Measurements from ENCODE around the gene ENC1. TPM values are rescaled to one million over a fixed set of nuclear protein-coding genes. Genes with fewer than 3 reads are reported as not detected.
A peak's percentile ranks its signal among the peaks of the same experiment; 100 is the strongest.

Gene ENC1, protein sequence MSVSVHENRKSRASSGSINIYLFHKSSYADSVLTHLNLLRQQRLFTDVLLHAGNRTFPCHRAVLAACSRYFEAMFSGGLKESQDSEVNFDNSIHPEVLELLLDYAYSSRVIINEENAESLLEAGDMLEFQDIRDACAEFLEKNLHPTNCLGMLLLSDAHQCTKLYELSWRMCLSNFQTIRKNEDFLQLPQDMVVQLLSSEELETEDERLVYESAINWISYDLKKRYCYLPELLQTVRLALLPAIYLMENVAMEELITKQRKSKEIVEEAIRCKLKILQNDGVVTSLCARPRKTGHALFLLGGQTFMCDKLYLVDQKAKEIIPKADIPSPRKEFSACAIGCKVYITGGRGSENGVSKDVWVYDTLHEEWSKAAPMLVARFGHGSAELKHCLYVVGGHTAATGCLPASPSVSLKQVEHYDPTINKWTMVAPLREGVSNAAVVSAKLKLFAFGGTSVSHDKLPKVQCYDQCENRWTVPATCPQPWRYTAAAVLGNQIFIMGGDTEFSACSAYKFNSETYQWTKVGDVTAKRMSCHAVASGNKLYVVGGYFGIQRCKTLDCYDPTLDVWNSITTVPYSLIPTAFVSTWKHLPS
- total RNA-seq, result 3.8 TPM
- long read RNA-seq, result 0 reads

DNA sequence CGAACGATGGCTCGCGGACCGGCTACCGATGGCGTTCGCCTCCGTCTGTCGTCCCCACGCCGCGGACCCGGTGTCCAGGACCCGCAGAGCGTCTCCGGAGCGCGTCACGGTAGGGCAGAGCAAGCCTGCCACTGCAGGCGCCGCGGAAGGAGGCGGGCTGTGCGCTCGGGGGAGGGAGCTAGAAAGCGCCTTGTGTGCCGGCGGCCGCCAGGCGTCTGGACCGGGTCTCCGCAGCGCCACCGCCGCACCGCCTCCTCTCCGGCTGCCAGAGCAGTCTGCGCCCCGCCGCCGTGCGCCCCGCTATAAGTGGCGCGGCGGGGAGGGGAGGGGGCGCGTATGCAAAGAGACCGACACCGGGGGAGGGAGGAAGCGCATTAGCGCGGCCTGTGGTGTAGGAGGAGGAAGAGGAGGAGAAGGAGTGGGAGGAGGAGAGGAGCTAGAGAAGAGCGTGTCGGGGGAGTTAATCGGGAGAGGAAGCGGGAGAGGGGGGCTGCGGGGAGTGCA is at the start of gene ENC1:
Gene ENC1 (minus strand): TSS at position 279 of the 504 bp plus-strand sequence. CDS start 4,243 bp downstream, outside the sequence.
- H3K27me3 ChIP-seq (ENCODE audit: low read depth), result no peaks in the 10 kb centered on the region
- no peaks in the 10 kb centered on the region for H3K9me3 ChIP-seq (replicated peaks)
- DNase-seq, result peak; percentile 89
- intact Hi-C loops (cut with micrococcal nuclease), result loop anchor here (5.0 to 10.0 kb wide), 2 partner anchors 603 to 846 kb away; no protein-coding TSS in a partner anchor
- TF ChIP-seq, protein P1, sequence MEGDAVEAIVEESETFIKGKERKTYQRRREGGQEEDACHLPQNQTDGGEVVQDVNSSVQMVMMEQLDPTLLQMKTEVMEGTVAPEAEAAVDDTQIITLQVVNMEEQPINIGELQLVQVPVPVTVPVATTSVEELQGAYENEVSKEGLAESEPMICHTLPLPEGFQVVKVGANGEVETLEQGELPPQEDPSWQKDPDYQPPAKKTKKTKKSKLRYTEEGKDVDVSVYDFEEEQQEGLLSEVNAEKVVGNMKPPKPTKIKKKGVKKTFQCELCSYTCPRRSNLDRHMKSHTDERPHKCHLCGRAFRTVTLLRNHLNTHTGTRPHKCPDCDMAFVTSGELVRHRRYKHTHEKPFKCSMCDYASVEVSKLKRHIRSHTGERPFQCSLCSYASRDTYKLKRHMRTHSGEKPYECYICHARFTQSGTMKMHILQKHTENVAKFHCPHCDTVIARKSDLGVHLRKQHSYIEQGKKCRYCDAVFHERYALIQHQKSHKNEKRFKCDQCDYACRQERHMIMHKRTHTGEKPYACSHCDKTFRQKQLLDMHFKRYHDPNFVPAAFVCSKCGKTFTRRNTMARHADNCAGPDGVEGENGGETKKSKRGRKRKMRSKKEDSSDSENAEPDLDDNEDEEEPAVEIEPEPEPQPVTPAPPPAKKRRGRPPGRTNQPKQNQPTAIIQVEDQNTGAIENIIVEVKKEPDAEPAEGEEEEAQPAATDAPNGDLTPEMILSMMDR (IDR thresholded peaks at IDR 0.05; ENCODE audit: borderline replicate concordance), result peak; percentile 76
- no peaks in the 10 kb centered on the region for H3K36me3 ChIP-seq
- H3K4me3 ChIP-seq, result peak within 1 kb of the TSS; percentile 89
- peak within 1 kb of the TSS; percentile 94 for H3K27ac ChIP-seq (replicated peaks)
- H3K4me1 ChIP-seq, result peaks cover 83% of the 10 kb centered on the region

DNA sequence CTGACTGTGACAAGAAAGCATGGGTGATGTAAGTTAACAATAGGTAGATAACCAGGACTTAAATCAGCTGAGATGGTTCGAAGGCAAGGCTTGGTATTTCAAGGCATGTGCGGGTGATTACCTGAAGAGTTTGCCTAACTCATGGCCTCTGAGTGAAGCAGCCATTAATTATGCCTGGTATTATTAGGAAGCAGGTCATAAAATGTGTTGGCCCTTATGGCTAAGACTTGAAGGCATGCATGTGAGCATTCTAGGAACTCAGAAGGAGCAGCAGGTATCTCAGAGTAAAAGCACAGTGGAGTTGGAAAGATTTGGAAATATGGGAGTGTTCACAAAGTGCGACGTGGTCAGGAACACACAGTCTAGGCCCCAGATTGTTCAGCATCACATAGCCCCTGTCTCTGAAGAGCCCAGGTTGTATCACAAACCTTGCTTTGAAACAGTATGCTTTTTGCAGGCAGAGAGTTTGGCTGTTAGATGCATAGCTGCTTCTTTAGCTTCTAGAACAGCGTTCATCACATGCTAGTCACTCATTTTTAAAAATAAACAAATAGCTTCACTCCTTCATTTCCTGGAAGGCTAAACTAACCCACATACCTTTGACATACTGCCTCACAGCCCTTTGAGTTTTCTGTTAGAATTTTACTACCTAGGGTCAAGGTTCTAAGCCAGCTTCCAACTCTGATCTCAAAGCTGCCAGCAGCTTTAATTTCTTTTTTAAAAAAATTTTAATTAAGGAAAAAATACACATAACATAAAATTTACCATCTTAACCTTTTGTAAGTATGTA is 46.6 kb upstream of the ENC1 start:
- TF ChIP-seq, protein P1 (IDR thresholded peaks at IDR 0.05; ENCODE audit: borderline replicate concordance), result no peak
- Histone ChIP-seq H3K27ac (replicated peaks) (peak overlapping the region; percentile 12), H3K4me3 (peak overlapping the region; percentile 89), H3K9me3 (replicated peaks) (no peaks in the 10 kb centered on the region), H3K27me3 (ENCODE audit: low read depth) (no peaks in the 10 kb centered on the region), H3K36me3 (peaks cover 31% of the 10 kb centered on the region), H3K4me1 (peaks cover 33% of the 10 kb centered on the region)
- intact Hi-C loops (cut with micrococcal nuclease), result no loop called here
- DNase-seq, result no peak

DNA sequence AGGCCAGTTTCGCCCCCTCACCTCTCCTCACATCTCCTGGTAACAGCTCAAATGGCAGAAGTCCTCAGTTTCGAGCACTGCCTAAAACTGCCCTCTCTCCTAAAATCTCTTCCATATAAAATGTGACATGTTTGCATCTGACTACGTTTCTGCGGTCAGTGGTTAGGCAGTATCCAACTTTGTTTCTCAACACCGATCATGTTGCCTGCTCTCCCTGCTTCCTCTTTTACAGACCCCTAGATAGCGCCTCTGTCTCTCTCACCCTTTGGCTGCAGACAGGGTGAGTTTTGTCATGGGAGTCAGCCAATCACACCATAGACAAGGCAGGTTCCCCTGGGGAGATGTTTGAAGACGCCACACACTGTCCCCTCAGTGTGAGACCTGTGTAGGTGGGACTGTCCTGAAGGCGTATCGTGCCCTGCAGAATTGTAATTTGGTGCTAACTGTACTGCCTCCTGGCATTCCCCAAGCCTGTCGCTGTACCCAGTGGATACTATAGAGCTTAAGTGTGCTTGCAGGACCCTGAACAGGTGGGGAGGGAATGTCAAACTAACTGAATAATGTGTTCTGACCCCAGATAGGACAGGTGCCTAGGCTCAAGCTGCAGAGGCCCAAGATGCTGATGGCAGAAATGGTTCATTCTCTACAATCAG is 45.6 kb upstream of the ENC1 start:
- H3K36me3 ChIP-seq, result peaks cover 20% of the 10 kb centered on the region
- H3K27me3 ChIP-seq (ENCODE audit: low read depth), result no peaks in the 10 kb centered on the region
- H3K9me3 ChIP-seq (replicated peaks), result no peaks in the 10 kb centered on the region
- no peak for DNase-seq
- peak overlapping the region; percentile 91 for H3K27ac ChIP-seq (replicated peaks)
- peak overlapping the region; percentile 89 for H3K4me3 ChIP-seq
- intact Hi-C loops (cut with micrococcal nuclease), result no loop called here
- TF ChIP-seq, protein P1 (IDR thresholded peaks at IDR 0.05; ENCODE audit: borderline replicate concordance), result no peak
- H3K4me1 ChIP-seq, result peaks cover 33% of the 10 kb centered on the region

DNA sequence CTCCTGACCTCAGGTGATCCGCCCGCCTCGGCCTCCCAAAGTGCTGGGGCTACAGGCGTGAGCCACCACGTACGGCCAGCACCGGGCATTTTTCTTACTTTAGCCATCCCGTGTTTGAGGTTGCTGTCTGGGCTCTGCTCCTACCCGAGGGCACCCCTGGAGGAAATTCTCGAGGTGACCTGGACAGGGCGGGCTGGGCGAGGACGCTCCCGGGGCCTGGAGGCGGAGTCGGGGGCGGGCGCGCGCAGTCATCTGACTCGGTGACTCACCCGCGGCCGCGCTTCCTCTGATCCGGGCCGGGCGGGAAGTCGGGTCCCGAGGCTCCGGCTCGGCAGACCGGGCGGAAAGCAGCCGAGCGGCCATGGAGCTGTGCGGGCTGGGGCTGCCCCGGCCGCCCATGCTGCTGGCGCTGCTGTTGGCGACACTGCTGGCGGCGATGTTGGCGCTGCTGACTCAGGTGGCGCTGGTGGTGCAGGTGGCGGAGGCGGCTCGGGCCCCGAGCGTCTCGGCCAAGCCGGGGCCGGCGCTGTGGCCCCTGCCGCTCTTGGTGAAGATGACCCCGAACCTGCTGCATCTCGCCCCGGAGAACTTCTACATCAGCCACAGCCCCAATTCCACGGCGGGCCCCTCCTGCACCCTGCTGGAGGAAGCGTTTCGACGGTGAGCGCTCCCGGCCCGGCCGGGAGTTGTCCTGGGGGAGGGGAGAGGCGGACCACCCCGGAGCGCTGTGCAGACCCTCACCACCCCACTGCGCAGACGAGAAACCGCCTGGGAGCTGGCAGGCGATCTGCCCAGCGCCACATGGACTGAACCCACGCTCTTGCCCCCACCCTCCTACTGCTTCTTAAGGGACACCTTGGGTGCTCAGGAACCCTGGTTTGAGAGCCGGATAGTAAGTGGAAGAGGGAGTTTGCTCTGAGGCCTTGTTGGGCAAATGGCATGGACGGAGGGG is 44.6 kb upstream of the ENC1 start, which contains the start of gene HEXB:
Gene HEXB (plus strand): TSS at position 334 of the 952 bp plus-strand sequence. CDS start 28 bp downstream, at position 362.
- Histone ChIP-seq H3K36me3 (peaks cover 11% of the 10 kb centered on the region), H3K4me3 (peak within 1 kb of the TSS; percentile 89), H3K9me3 (replicated peaks) (no peaks in the 10 kb centered on the region), H3K4me1 (peaks cover 33% of the 10 kb centered on the region), H3K27ac (replicated peaks) (peak within 1 kb of the TSS; percentile 91), H3K27me3 (ENCODE audit: low read depth) (no peaks in the 10 kb centered on the region)
- TF ChIP-seq, protein P1 (IDR thresholded peaks at IDR 0.05; ENCODE audit: borderline replicate concordance), result no peak
- peak; percentile 93 for DNase-seq
- intact Hi-C loops (cut with micrococcal nuclease), result no loop called here
